GM23338 (cell line): ENCODE data around the gene IER5. TPM values are rescaled to one million over a fixed set of nuclear protein-coding genes. Genes with fewer than 3 reads are reported as not detected.

ENCODE experiments used
- ATAC-seq: fragments of 200-7000 bp; cut with Tn5 transposase; 3 replicates; pipeline ENCODE4 v1.9.1; 2020
- DNase-seq: peaks from one replicate; pipeline ENCODE4 v3.0.0-alpha.2; 2015; ENCODE audit warnings: low spot score
- H2AFZ ChIP-seq: fragments of 200-600 bp; sonication (generic); 2 replicates; pipeline ENCODE4 v1.8.0; 2016; ENCODE audit warnings: antibody characterized with exemption, mild to moderate bottlenecking, moderate library complexity
- H3F3A ChIP-seq: fragments of 200-600 bp; sonication (generic); replicated peaks from 2 replicates; pipeline ENCODE4 v1.8.0; 2017; ENCODE audit warnings: antibody characterized with exemption, mixed run types, low read depth
- H3K27ac ChIP-seq: fragments of 200-600 bp; sonication (generic); 2 replicates; pipeline ENCODE4 v1.6.1; 2016; ENCODE audit warnings: low read depth
- H3K27me3 ChIP-seq: fragments of 200-600 bp; sonication (generic); 2 replicates; pipeline ENCODE4 v1.8.0; 2016; ENCODE audit warnings: mild to moderate bottlenecking, mixed run types, moderate library complexity; ENCODE audit not compliant: insufficient read depth
- H3K36me3 ChIP-seq: fragments of 200-600 bp; sonication (generic); 2 replicates; pipeline ENCODE4 v1.8.0; 2016; ENCODE audit warnings: mild to moderate bottlenecking; ENCODE audit not compliant: insufficient read depth
- H3K4me1 ChIP-seq: fragments of 200-600 bp; sonication (generic); 2 replicates; pipeline ENCODE4 v1.8.0; 2016; ENCODE audit warnings: mild to moderate bottlenecking, moderate library complexity; ENCODE audit not compliant: insufficient read depth
- H3K4me2 ChIP-seq: fragments of 200-600 bp; sonication (generic); 2 replicates; pipeline ENCODE4 v1.7.1; 2017; ENCODE audit warnings: mixed run types
- H3K4me3 ChIP-seq: fragments of 200-600 bp; sonication (generic); 2 replicates; pipeline ENCODE4 v1.6.1; 2016; ENCODE audit warnings: mixed run types
- H3K79me2 ChIP-seq: fragments of 200-600 bp; sonication (generic); replicated peaks from 2 replicates; pipeline ENCODE4 v1.8.0; 2017; ENCODE audit warnings: mild to moderate bottlenecking; ENCODE audit not compliant: insufficient read depth
- H3K9me2 ChIP-seq: fragments of 200-600 bp; sonication (generic); 2 replicates; pipeline ENCODE4 v1.8.0; 2017; ENCODE audit not compliant: insufficient read depth
- H4K20me1 ChIP-seq: fragments of 200-600 bp; sonication (generic); replicated peaks from 2 replicates; pipeline ENCODE4 v1.8.0; 2017; ENCODE audit warnings: mild to moderate bottlenecking; ENCODE audit not compliant: insufficient read depth
- H3K27ac Mint-ChIP-seq: 2 replicates; pipeline ENCODE4 v1.8.0; 2020; ENCODE audit warnings: inconsistent platforms, mild to moderate bottlenecking, moderate library complexity, mixed read lengths
- H3K27me3 Mint-ChIP-seq: 3 replicates; pipeline ENCODE4 v1.8.0; 2022; ENCODE audit warnings: low read depth, mild to moderate bottlenecking, moderate library complexity, mixed read lengths, inconsistent platforms; ENCODE audit not compliant: insufficient read depth, poor library complexity
- H3K36me3 Mint-ChIP-seq: 3 replicates; pipeline ENCODE4 v1.8.0; 2021; ENCODE audit warnings: low read depth, mild to moderate bottlenecking, inconsistent platforms, moderate library complexity, mixed read lengths
- H3K4me1 Mint-ChIP-seq: 3 replicates; pipeline ENCODE4 v1.8.0; 2020; ENCODE audit warnings: mild to moderate bottlenecking, inconsistent platforms, mixed read lengths
- H3K4me3 Mint-ChIP-seq: 3 replicates; pipeline ENCODE4 v1.8.0; 2021; ENCODE audit warnings: moderate library complexity, mild to moderate bottlenecking, inconsistent platforms, mixed read lengths
- H3K9me3 Mint-ChIP-seq: 3 replicates; pipeline ENCODE4 v1.8.0; 2020; ENCODE audit warnings: moderate library complexity, mild to moderate bottlenecking, inconsistent platforms, mixed read lengths
- CREB1 ChIP-seq: fragments of 250-450 bp; sonication (Bioruptor Pico); IDR thresholded peaks from 2 replicates; pipeline ENCODE4 v1.5.0; 2020; ENCODE audit warnings: low read depth, mild to moderate bottlenecking, moderate library complexity
- CTCF ChIP-seq, 2 experiments: fragments of 200-600 bp in 1 of 2; sonication (generic) in 1 of 2; conservative IDR thresholded peaks; 2 replicates each; pipeline versions ENCODE4 v1.5.1 to v1.6.1; 2016 to 2017; ENCODE audit warnings: antibody characterized with exemption in 2 of 2, low read depth in 2 of 2, mild to moderate bottlenecking in 2 of 2, moderate library complexity in 1 of 2
- ETS1 ChIP-seq: IDR thresholded peaks from 2 replicates; pipeline ENCODE4 v1.6.1; 2016; ENCODE audit warnings: antibody characterized with exemption
- EZH2phosphoT487 ChIP-seq: fragments of 200-600 bp; sonication (generic); IDR thresholded peaks from one replicate; pipeline ENCODE4 v1.8.1; 2018; ENCODE audit warnings: antibody characterized with exemption; ENCODE audit not compliant: unreplicated experiment
- JUNB ChIP-seq: IDR thresholded peaks from one replicate; pipeline ENCODE4 v1.6.1; 2016; ENCODE audit warnings: antibody characterized with exemption; ENCODE audit not compliant: unreplicated experiment
- REST ChIP-seq: IDR thresholded peaks from one replicate; pipeline ENCODE4 v1.6.1; 2018; ENCODE audit warnings: antibody characterized with exemption; ENCODE audit not compliant: unreplicated experiment
- STAT1 ChIP-seq: IDR thresholded peaks from one replicate; pipeline ENCODE4 v1.6.1; 2016; ENCODE audit warnings: antibody characterized with exemption; ENCODE audit not compliant: unreplicated experiment
- ZNF114 ChIP-seq: fragments of 250-450 bp; sonication (Bioruptor Pico); IDR thresholded peaks from 2 replicates; pipeline ENCODE4 v1.5.0; 2020; ENCODE audit warnings: mild to moderate bottlenecking, moderate library complexity
- ZNF331 ChIP-seq: fragments of 250-450 bp; sonication (Bioruptor Pico); IDR thresholded peaks from 2 replicates; pipeline ENCODE4 v1.5.0; 2020; ENCODE audit warnings: low read depth, mild to moderate bottlenecking, moderate library complexity
- ZNF462 ChIP-seq: fragments of 250-450 bp; sonication (Bioruptor Pico); IDR thresholded peaks from 2 replicates; pipeline ENCODE4 v1.5.0; 2020; ENCODE audit warnings: mild to moderate bottlenecking, moderate library complexity
- polyA plus RNA-seq: library from polyadenylated mRNA; unstranded; fragments of >200 nt; fragmentation: Nextera tagmentation; extraction: Ambion mirVana; gene quantifications from 2 replicates; pipeline ENCODE4 v1.2.1, GENCODE V29; 2016
- total RNA-seq: library from RNA; depleted of rRNA; stranded (reverse); fragments of >200 nt; shearing (Covaris generic); gene quantifications from 2 replicates; pipeline ENCODE4 v1.2.3, GENCODE V29; 2014

IER5 gene
- total and polyA plus RNA-seq, 2 experiments from 2014 or later: 3.8 to 9.5 TPM

- TF ChIP-seq REST (no peak), EZH2phosphoT487 (no peak), ZNF114 (CRISPR knock-in tag) (no peak), CTCF (conservative IDR thresholded peaks at IDR 0.05; ENCODE audit: low read depth in 2 of 2) (no peak), ZNF331 (CRISPR knock-in tag) (no peak), CREB1 (no peak), ETS1 (no peak)
These were observed 21.5 kb downstream of the IER5 start (continued) for GRCh38 chr1:181110013-181110412.

GRCh38 chr1:181111559-181111958 is 23.1 kb downstream of the IER5 start:
- H3K9me3 Mint-ChIP-seq: no peaks in the 10 kb centered on the region
- ATAC-seq: no peak
- H3K4me1 Mint-ChIP-seq: peaks cover 52% of the 10 kb centered on the region
- DNase-seq: no peak
- H3K36me3 Mint-ChIP-seq: no peaks in the 10 kb centered on the region
- H2AFZ ChIP-seq: no peak overlapping the region
- no peak overlapping the region for H3K4me3 Mint-ChIP-seq
- peaks cover 41% of the 10 kb centered on the region for H3K4me1 ChIP-seq
- no peak overlapping the region for H3K27ac ChIP-seq
- no peaks in the 10 kb centered on the region for H3F3A ChIP-seq
- H3K36me3 ChIP-seq: no peaks in the 10 kb centered on the region
- H4K20me1 ChIP-seq: no peaks in the 10 kb centered on the region
- no peak overlapping the region for H3K27ac Mint-ChIP-seq
- H3K9me2 ChIP-seq: no peaks in the 10 kb centered on the region
- H3K4me2 ChIP-seq: no peak overlapping the region
- no peak overlapping the region for H3K4me3 ChIP-seq
- H3K79me2 ChIP-seq: no peaks in the 10 kb centered on the region
- peaks cover 27% of the 10 kb centered on the region for H3K27me3 Mint-ChIP-seq
- peaks cover 42% of the 10 kb centered on the region for H3K27me3 ChIP-seq
- TF ChIP-seq JUNB (no peak), ETS1 (no peak), STAT1 (no peak), ZNF462 (CRISPR knock-in tag) (no peak), CREB1 (no peak)
